GM19193 (cell line): ENCODE measurements around the gene LGALS14.

Source experiments
- POLR2A ChIP-seq: IDR thresholded peaks from 4 replicates; pipeline ENCODE4 v1.6.1; 2011; ENCODE audit not compliant: insufficient read depth, insufficient read length; ENCODE audit errors: extremely low read depth

The LGALS14 gene

GRCh38 chr19:39729594-39729993 lies 25.3 kb downstream of the LGALS14 start:
- TF ChIP-seq POLR2A = no peak

- no peak for TF ChIP-seq POLR2A
These were observed 27.4 kb downstream of the LGALS14 start for GRCh38 chr19:39731685-39732084.

DNA sequence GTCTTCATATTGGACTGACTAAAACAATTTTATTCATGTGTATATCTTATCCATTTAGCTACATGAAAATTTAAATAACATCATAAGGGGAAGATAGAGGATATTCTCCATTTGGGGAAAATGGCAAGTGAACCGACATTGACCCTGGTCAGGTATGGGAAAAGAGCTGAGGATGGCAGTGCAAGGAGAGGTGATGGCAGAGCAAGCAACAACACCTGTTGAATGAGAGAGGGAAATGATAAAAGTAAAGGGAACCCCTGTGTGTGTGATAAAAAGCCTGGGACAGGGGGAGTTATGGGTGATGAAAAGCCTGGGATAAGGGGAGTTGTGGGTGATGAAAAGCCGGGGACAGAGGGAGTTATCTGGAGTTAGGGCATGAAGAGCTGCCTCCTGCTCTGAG lies 29.6 kb downstream of the LGALS14 start:
- no peak for TF ChIP-seq POLR2A

DNA sequence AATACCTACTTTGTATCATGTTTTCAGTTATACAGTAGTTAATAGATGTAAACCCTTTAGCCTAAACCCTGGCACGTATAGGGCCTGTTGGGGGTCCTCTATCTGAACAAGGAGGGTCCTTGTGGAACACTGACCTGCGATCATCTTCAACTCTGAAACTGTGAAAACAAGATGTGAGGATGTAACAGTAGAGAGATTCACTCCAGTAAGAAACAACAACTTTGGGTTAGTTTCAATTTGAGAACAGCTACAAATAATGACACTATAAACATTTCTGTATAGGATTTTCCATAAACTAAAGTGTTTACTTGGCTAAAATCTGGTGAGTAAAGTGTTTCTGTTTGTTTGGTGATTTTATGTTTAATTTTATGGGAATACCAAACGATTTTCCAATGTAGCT lies 31.4 kb downstream of the LGALS14 start:
- TF ChIP-seq POLR2A = no peak

GRCh38 chr19:39736088-39736487 lies 31.8 kb downstream of the LGALS14 start:
- no peak for TF ChIP-seq POLR2A

DNA sequence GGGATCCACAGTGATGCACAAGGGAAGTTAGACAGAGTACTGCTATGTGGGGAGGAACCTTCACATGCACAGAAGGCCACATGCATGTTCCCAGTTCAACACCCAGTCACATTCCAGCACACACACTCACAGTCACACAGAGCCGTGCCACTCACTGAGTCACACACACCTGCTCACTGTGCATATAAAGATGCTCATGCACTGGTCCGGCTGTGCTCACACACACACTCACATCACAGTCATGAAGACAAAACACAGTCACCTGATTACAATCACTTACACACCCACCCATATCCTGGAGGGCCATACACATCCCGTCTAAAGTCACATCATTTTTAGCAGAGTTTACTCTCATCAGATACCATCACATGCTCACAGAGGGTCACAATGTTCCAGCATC lies 33.1 kb downstream of the LGALS14 start:
- no peak for TF ChIP-seq POLR2A

- no peak for TF ChIP-seq POLR2A
These were observed 33.6 kb downstream of the LGALS14 start, which contains the start of gene CLC for GRCh38 chr19:39737891-39738290. CLC (minus strand) TSS chr19:39738029; CDS start chr19:39737952, 77 bp downstream.

- no peak for TF ChIP-seq POLR2A
These were observed 34.5 kb downstream of the LGALS14 start for GRCh38 chr19:39738814-39739213.

GRCh38 chr19:39740395-39740794 lies 36.1 kb downstream of the LGALS14 start:
- TF ChIP-seq POLR2A = no peak

DNA sequence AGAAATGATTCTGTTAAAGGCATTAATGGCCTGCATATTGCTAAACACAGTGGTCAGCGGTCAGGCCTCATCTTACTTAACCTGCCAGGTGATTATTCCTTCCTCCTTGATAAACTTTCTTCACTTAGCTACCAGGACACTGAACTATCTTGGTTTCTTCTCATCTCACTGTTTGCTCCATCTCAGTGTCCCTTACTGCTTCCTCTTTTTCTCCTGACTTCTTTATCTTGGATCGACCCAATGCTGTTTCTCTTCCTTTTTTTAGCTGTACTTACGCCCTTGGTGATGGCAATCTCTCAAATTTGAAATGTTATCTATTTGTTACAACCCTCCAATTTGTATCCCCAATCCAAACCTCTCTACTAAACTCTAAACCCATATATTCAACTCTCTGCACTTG lies 41.4 kb downstream of the LGALS14 start:
- TF ChIP-seq POLR2A = no peak

DNA sequence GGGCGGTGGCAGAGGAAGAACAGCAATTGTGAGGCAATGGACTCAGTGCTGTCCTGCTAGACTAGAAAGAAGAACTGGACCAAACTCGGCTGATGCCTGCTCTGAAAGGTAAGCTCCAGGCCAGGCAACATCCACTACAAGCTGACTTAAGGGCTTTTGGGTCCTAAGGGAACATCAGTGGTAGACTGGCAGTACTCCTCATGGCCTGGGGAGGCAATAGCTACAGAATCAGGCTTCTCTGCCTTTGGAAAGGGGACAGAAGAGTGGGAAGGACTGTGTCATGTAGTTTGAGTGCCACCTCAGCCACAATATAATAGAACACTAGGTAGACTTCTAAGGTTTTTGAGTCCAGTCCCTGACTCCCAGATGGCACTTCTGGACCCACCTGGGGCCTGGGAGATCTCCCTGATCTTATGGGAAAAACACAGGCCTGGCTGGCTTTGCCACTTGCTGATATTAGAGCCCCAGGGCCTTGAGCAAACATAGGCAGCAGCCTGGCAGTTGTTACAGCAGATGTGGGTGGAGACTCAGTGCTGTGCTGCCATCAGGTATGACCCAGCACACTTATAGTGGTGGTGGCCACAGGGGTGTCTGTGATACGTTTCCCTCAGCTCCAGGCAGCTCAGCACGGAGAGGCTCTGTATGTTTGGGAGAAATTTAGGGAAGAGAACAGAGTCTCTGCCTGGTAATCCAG lies 42.7 kb downstream of the LGALS14 start:
- no peak for TF ChIP-seq POLR2A

DNA sequence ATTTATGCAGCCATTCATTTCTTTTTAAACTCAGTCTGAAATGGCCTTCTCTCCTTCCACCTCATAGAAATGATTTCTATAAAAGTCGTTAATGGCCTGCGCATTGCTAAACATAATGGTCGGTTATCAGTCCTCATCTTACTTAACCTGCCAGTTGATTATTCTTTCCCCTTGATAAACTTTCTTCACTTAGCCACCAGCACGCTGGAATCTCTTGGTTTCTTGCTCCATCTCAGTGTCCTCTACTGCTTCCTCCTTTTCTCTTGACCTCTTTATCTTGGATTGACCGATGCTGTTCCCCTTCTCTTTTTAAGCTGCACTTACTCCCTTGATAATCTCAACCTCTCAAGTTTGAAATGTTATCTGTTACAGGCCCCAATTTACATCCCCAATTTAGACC lies 45.7 kb downstream of the LGALS14 start:
- TF ChIP-seq POLR2A = no peak

GRCh38 chr19:39752390-39752789 lies 48.1 kb downstream of the LGALS14 start:
- TF ChIP-seq POLR2A = no peak

GRCh38 chr19:39752795-39753194 lies 48.5 kb downstream of the LGALS14 start:
- no peak for TF ChIP-seq POLR2A

DNA sequence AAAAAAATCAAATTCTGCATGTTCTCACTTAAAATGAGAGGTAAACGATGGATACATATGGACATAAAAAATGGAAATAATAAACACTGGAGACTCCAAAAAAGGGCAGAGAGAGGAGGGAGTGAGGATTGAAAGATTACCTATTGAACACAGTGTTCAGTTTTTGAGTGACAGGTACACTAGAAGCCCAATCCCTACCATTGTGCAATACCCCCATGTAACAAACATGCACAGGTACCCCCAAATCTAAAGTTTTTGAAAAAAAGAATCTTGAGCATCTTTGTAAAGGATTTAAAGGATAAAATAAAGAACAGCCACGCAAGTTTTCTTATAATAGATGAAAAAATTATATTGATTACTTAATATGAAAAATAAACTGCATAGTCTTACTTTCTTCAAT lies 50.3 kb downstream of the LGALS14 start:
- TF ChIP-seq POLR2A = no peak

DNA sequence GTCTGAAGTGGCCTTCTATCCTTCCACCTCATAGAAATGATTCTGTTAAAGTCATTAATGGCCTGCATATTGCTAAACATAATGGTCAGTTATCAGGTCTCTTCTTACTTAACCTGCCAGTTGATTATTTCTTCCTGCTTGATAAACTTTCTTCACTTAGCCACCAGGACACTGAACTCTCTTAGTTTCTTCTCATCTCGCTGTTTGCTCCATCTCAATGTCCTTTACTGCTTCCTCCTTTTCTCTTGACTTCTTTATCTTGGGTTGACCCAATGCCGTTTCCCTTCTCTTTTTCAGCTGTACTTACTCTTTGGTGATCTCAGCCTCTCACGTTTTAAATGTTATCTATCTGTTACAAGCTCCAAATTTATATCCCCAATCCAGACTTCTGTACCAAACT lies 50.7 kb downstream of the LGALS14 start:
- no peak for TF ChIP-seq POLR2A
